HG03571 (cell line): ENCODE results near the gene PPFIA2.
"Not testable (repeated sequence)": the region's sequence is repeated elsewhere in the genome, so short reads cannot be mapped to it uniquely, and the experiment has no call there.

Experiments used
- ATAC-seq: cut with Tn5 transposase; IDR thresholded peaks from one replicate; pipeline ENCODE4 v1.9.1; 2021; ENCODE audit not compliant: unreplicated experiment

PPFIA2 gene

DNA sequence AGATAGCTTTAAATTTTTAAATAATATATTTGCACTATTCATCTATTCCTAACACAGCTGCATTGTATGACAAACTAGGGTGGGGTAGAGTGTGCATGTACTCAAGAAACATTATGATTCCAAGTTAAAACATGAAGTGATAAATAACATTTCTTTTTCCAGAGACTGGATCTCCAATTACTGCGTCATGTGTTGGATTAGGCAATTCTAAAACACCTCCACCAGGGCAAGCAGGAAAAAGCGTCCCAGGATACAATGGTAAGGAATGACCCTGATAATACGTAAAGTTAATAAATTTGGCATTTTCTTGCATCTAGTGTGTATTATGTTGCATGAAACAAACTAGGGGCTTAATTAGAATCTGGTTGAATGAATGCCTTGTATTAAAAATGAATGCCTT is 542.4 kb downstream of the PPFIA2 start:
- ATAC-seq = no peak

DNA sequence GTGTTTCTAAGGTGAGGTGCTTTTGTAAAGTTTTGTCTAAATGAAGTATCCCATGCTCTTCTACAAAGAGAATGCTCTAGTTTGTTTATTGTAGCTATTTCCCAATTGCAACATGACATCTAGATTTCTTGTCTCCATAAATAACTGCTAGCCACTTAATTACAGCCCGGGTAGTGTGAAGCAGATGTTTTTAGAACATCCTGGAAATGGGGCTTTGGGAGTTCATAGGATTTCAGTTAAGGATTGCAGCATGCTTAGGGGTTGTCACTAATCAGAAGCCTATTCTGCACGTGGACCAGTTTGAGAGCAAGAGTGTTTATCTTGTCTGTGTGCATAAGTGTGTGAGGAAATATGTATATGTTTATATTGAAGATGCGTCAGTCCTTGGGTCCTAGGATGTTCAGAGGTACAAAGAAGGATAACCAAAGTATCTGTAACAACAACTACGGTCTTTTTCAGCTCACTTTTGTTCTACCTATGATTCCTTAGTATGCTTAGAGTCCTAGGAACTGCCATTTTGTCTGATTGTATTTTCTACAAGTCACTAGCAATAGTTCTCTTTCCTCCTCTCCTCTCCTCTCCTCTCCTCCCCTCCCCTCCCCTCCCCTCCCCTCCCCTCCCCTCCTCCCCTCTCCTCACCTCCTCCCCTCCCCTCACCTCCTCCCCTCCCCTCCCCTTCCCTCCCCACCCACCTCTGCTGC is 546.0 kb downstream of the PPFIA2 start:
- ATAC-seq = no peak

DNA sequence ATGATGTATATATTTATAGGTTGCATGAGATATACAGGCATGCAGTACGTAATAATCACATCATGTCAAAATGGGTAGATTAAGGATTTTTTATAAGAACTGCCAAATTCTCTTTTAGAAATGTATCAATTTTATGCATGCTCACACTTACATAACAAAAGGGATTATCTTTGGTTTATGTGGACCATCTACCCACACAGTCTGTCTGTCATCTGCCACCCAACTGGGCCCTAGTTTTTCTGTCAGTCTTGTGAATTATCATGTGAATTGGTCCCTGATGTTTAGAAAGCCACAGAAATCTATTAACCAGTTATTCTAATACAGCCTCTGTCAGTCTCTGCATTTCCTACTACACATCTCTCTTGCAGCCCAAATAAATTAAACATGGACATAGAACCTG is 547.8 kb downstream of the PPFIA2 start:
- no peak for ATAC-seq

DNA sequence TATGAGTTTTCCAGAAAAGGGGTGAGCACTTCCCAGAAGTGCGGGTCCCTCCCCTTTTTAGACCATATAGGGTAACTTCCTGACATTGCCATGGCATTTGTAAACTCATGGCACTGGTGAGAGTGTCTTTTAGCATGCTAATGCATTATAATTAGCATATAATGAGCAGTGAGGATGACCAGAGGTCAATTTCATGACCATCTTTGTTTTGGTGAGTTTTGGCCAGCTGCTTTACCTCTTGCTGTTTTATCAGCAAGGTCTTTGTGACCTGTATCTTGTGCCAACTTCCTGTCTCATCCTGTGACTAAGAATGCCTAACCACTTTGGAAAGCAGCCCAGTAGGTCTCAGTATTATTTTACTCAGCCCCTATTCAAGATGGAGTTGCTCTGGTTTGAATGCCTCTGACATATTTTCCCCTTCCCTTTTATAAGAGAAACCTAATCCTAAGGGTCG is 549.4 kb downstream of the PPFIA2 start:
- not testable (repeated sequence) for ATAC-seq

DNA sequence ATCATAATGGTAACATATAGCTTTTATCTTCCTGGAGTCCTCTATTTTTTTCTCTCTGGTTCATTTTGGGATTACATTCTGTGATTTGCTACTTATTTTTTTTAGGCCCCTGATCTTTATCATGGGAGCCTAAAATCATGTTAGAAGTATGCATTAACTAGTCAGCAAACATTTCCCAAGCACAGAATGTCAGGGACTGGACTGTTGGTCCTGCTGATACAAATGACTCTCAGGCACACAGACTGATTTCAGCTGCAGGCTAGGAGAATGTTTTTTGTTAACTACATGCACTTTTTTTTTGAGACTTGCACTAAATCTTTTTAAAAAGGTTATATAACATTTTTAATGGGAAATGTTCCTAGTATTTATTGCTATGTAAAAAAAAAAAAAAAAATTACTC is 550.1 kb downstream of the PPFIA2 start:
- no peak for ATAC-seq

DNA sequence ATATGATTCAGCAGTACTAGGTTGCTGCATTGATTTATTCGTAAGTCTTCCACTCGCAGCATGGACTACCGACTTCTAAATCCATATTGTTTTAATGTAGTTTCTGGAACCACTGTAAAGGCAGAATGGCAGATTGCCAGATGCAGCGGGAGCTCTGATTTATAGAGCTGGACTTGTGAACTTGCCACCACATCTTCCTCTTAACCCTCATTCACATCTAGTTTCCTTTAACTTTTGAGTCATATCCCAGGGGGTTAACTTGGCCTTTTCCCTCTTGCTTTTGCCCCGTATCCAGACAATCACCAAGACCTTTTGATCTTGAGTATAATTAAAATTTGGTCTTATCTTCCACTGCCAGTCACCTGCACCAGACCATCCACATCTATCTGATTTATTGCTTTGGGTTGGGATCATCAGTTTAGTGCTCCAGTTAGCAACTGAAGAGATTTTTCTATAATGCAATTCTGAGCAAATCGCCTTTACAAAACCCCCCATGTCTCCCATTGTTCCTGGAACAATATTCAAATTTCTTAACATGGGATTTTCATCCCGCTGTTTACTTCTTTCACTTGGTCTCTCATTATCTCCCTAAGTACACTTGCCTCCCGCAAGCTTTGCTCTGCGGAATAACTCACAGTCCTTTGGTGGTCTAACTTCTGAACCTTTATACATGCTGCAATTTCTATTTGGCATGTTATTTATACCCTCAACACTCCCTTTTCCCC is 550.8 kb downstream of the PPFIA2 start:
- ATAC-seq = no peak
